ENCODE results near the gene EPS8. TPM values are rescaled to one million over a fixed set of nuclear protein-coding genes. Genes with fewer than 3 reads are reported as not detected.

The EPS8 gene
- polyA plus RNA-seq, 3 donors = 4.1 to 4.8 (median 4.3) TPM

DNA sequence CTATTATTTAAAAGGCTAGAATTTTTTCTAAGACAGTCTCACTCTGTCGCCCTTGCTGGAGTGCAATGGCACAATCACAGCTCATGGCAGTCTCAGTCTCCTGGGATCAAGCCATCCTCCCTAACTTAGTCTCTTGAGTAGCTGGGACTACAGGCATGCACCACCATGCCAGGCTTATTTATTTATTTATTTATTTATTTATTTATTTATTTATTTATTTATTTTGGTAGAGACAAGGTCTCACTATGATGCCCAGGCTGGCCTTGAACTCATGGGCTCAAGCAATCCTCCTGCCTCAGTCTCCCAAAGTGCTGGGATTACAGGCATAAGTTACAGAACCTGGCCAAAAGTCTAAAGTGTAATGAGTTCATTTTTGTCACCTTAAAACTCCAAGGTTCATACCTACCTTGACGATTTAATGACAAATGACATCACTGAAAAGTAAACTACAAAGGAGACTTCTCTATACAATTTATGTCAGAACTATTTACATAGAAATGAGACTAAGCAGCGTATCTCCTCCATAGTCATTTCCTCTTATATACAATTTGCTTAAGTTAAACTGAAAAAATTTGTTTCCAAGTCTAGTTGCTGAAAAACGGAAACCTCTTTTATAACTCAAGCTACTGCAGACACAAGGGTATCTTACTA lies 78.2 kb downstream of the EPS8 start:
- no peaks in the 10 kb centered on the region for H3K36me3 Mint-ChIP-seq
- TF ChIP-seq, protein P1, sequence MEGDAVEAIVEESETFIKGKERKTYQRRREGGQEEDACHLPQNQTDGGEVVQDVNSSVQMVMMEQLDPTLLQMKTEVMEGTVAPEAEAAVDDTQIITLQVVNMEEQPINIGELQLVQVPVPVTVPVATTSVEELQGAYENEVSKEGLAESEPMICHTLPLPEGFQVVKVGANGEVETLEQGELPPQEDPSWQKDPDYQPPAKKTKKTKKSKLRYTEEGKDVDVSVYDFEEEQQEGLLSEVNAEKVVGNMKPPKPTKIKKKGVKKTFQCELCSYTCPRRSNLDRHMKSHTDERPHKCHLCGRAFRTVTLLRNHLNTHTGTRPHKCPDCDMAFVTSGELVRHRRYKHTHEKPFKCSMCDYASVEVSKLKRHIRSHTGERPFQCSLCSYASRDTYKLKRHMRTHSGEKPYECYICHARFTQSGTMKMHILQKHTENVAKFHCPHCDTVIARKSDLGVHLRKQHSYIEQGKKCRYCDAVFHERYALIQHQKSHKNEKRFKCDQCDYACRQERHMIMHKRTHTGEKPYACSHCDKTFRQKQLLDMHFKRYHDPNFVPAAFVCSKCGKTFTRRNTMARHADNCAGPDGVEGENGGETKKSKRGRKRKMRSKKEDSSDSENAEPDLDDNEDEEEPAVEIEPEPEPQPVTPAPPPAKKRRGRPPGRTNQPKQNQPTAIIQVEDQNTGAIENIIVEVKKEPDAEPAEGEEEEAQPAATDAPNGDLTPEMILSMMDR (IDR thresholded peaks at IDR 0.05) = no peak

DNA sequence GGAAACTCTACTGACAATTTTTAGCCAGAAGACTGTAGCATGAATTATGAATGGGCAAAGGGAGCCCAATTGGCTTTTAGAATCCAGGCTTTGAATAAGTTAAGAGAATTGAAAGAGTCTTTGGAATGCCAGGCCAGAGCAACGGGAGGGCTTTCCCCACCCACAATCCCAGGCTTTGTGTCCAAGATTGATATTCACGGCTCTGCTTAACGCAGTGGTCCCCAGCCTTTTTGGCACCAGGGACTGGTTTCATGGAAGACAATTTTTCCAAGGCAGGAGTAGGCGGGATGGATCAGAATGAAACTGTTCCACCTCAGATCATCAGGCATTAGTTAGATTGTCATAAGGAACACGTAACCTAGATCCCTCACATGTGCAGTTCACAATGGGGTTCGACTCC lies 79.6 kb downstream of the EPS8 start:
- Mint-ChIP-seq H3K4me1 (peaks cover 5% of the 10 kb centered on the region), H3K27me3 (ENCODE audit: low read depth in 3 of 3) (peaks cover 0 to 1% (median 0%) of the 10 kb centered on the region in 3 donors), H3K27ac (no peak overlapping the region), H3K9me3 (no peaks in the 10 kb centered on the region), H3K36me3 (no peaks in the 10 kb centered on the region), H3K4me3 (no peak overlapping the region)
- intact Hi-C loops (cut with micrococcal nuclease) = loop anchor here in 1 of 2 donors (10.0 kb wide), 1 partner anchor 755 kb away; no protein-coding TSS in a partner anchor
- no peaks in the 10 kb centered on the region for H3K36me3 ChIP-seq (replicated peaks in 1 of 2; ENCODE audit: control insufficient read depth in 1 of 2, insufficient read depth in 2 of 2, low read length in 2 of 2)
- TF ChIP-seq, protein P1 (IDR thresholded peaks at IDR 0.05) = no peak
- no peak overlapping the region for H3K9ac ChIP-seq (ENCODE audit: insufficient read depth, low read length, poor library complexity, severe bottlenecking)
- H3K4me3 ChIP-seq (replicated peaks in 1 of 3; ENCODE audit: low read depth in 2 of 3, low read length in 3 of 3) = no peak overlapping the region
- no peaks in the 10 kb centered on the region for H3K9me3 ChIP-seq (replicated peaks in 1 of 2; ENCODE audit: control insufficient read depth in 1 of 2, insufficient read depth in 1 of 2, low read length in 2 of 2)
- DNase-seq = no peak
- H3K27me3 ChIP-seq (ENCODE audit: control insufficient read depth in 2 of 2, insufficient read depth in 2 of 2, low read length in 2 of 2) = no peaks in the 10 kb centered on the region
- 100% methylated on average over 3 of the region's 6 CpGs for WGBS (ENCODE audit: insufficient coverage)
- H2AFZ ChIP-seq (ENCODE audit: insufficient read depth, low read depth, low read length, poor library complexity, severe bottlenecking) = no peak overlapping the region
- H3K27ac ChIP-seq (ENCODE audit: low read depth in 1 of 2, low read length in 2 of 2) = no peak overlapping the region
- H3K79me2 ChIP-seq (ENCODE audit: insufficient read depth, low read length) = no peaks in the 10 kb centered on the region
- no peaks in the 10 kb centered on the region for H4K20me1 ChIP-seq (ENCODE audit: insufficient read depth, low read length)
- H3K4me1 ChIP-seq (ENCODE audit: control insufficient read depth in 1 of 2, insufficient read depth in 2 of 2, low read length in 2 of 2) = peaks cover 0 to 5% of the 10 kb centered on the region in 2 donors
- no peak overlapping the region for H3K4me2 ChIP-seq (replicated peaks; ENCODE audit: extremely low read depth, low read length, poor library complexity, severe bottlenecking)

More for the DNA sequence above, 78.2 kb downstream of the EPS8 start:
- Mint-ChIP-seq H3K9me3 (peaks cover 0 to 3% (median 0%) of the 10 kb centered on the region in 7 donors), H3K4me3 (no peak overlapping the region), H3K4me1 (peaks cover 5% of the 10 kb centered on the region), H3K27me3 (ENCODE audit: low read depth in 3 of 3) (peaks cover 0 to under 1% (median 0%) of the 10 kb centered on the region in 3 donors), H3K27ac (no peak overlapping the region)
- Histone ChIP-seq H3K79me2 (ENCODE audit: insufficient read depth, low read length) (no peaks in the 10 kb centered on the region), H3K27ac (ENCODE audit: low read depth in 1 of 2, low read length in 2 of 2) (no peak overlapping the region), H3K9me3 (replicated peaks in 1 of 2; ENCODE audit: control insufficient read depth in 1 of 2, insufficient read depth in 1 of 2, low read length in 2 of 2) (no peaks in the 10 kb centered on the region), H3K36me3 (replicated peaks in 1 of 2; ENCODE audit: control insufficient read depth in 1 of 2, insufficient read depth in 2 of 2, low read length in 2 of 2) (no peaks in the 10 kb centered on the region), H3K4me2 (replicated peaks; ENCODE audit: extremely low read depth, low read length, poor library complexity, severe bottlenecking) (no peak overlapping the region), H2AFZ (ENCODE audit: insufficient read depth, low read depth, low read length, poor library complexity, severe bottlenecking) (no peak overlapping the region), H3K4me1 (ENCODE audit: control insufficient read depth in 1 of 2, insufficient read depth in 2 of 2, low read length in 2 of 2) (peaks cover 0 to 5% of the 10 kb centered on the region in 2 donors), H3K27me3 (ENCODE audit: control insufficient read depth in 2 of 2, insufficient read depth in 2 of 2, low read length in 2 of 2) (no peaks in the 10 kb centered on the region), H3K4me3 (replicated peaks in 1 of 3; ENCODE audit: low read depth in 2 of 3, low read length in 3 of 3) (no peak overlapping the region), H3K9ac (ENCODE audit: insufficient read depth, low read length, poor library complexity, severe bottlenecking) (no peak overlapping the region), H4K20me1 (ENCODE audit: insufficient read depth, low read length) (no peaks in the 10 kb centered on the region)
- whole genome bisulfite sequencing (ENCODE audit: insufficient coverage) = no CpG with 5 or more reads among the region's 4 CpGs
- intact Hi-C loops (cut with micrococcal nuclease) = no loop called here
- no peak for DNase-seq
